ENCODE data around the gene SLC6A20.

- TF ChIP-seq CTCF (IDR thresholded peaks at IDR 0.05) (no peak), EP300 (IDR thresholded peaks at IDR 0.05) (no peak), POLR2A (IDR thresholded peaks at IDR 0.05; ENCODE audit: low read depth) (no peak), POLR2AphosphoS5 (IDR thresholded peaks at IDR 0.05) (no peak)
These were observed 30.4 kb downstream of the SLC6A20 start for GRCh38 chr3:45765958-45766357.

Measured in esophagus muscularis mucosa (tissue), 4 donors.